OCI-LY3 (cell line): ENCODE results near the gene INKA1.

Experiments used
- EZH2phosphoT487 ChIP-seq: fragments of 200-600 bp; shearing (Covaris generic); IDR thresholded peaks from 2 replicates; pipeline ENCODE4 v1.6.1; 2018; ENCODE audit warnings: antibody characterized with exemption, mixed run types, low read depth
- TF ChIP-seq, protein P1 (sequence below): fragments of 200-600, 300-600 bp; sonication (generic); IDR thresholded peaks from 2 replicates; pipeline ENCODE4 v1.5.1; 2014; ENCODE audit warnings: antibody characterized with exemption, low read length, low read depth

DNA sequence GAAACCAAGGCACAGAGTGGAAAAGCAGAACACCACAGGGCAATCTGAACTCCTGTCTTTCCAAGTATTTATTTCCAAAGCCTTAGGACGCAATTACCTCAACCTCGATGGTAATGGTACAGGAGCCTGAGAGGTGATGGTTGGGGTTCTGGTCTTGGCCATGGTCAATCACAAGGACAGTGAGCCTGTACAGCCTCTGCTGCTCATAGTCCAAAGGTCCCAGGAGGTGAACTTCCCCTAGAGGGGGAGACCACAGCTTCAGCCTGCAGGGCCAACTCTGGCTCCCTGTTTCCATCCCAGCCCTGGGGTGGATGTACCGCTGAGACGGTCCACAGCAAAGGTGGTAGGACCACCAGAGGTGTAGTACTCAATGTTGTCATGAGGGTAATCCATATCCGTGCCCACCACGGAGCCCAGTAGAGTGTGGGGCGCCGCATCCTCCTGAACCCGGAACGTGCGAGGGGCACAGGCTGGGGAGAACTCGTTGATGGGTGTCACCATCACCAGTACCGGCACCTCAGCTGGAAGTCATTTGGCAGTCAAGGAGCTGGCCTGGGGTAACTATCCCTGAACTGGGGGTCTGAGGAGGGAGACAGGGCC, 9.5 kb upstream of the INKA1 start:
- TF ChIP-seq, protein P1, sequence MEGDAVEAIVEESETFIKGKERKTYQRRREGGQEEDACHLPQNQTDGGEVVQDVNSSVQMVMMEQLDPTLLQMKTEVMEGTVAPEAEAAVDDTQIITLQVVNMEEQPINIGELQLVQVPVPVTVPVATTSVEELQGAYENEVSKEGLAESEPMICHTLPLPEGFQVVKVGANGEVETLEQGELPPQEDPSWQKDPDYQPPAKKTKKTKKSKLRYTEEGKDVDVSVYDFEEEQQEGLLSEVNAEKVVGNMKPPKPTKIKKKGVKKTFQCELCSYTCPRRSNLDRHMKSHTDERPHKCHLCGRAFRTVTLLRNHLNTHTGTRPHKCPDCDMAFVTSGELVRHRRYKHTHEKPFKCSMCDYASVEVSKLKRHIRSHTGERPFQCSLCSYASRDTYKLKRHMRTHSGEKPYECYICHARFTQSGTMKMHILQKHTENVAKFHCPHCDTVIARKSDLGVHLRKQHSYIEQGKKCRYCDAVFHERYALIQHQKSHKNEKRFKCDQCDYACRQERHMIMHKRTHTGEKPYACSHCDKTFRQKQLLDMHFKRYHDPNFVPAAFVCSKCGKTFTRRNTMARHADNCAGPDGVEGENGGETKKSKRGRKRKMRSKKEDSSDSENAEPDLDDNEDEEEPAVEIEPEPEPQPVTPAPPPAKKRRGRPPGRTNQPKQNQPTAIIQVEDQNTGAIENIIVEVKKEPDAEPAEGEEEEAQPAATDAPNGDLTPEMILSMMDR = no peak
- TF ChIP-seq EZH2phosphoT487 = no peak
